A673 (cell line): ENCODE measurements around the gene ROR2. TPM values are rescaled to one million over a fixed set of nuclear protein-coding genes. Genes with fewer than 3 reads are reported as not detected.

Experiments used
- BruUV-seq: library from RNA; stranded (reverse); fragments of 400-500 nt; replicated peaks from 2 replicates; lab custom pipeline; 2021; lab: Mats Ljungman, UMichigan
- CTCF ChIA-PET: fragments of 300-600 bp; sonication (Branson Sonifier 250); formaldehyde crosslinking; loops from one replicate; lab custom pipeline; 2022; ENCODE audit warnings: antibody characterized with exemption; lab: Charles Lee
- POLR2A ChIA-PET: fragments of 300-600 bp; sonication (Branson Sonifier 250); formaldehyde crosslinking; loops from one replicate; lab custom pipeline; 2022; ENCODE audit warnings: antibody characterized with exemption; ENCODE audit not compliant: low non-redundant PET; lab: Charles Lee
- DNase-seq: peaks from one replicate; pipeline ENCODE4 v3.0.0-alpha.2; 2015; ENCODE audit warnings: low spot score
- H3K27ac ChIP-seq: fragments of 200-600 bp; sonication (generic); 2 replicates; pipeline ENCODE4 v1.5.1; 2016; ENCODE audit warnings: mixed run types, low read depth, mild to moderate bottlenecking, mixed read lengths, antibody characterized with exemption, low read length; ENCODE audit not compliant: poor library complexity, severe bottlenecking
- H3K27me3 ChIP-seq: fragments of 200-600 bp; sonication (generic); replicated peaks from 2 replicates; pipeline ENCODE4 v1.6.1; 2017; ENCODE audit warnings: mixed run types, low read depth, mild to moderate bottlenecking, mixed read lengths, antibody characterized with exemption, low read length; ENCODE audit not compliant: insufficient read depth, poor library complexity
- H3K36me3 ChIP-seq: fragments of 200-600 bp; sonication (generic); 2 replicates; pipeline ENCODE4 v1.6.1; 2016; ENCODE audit warnings: mixed run types, mild to moderate bottlenecking, mixed read lengths, antibody characterized with exemption, low read length; ENCODE audit not compliant: insufficient read depth, poor library complexity, severe bottlenecking
- H3K4me1 ChIP-seq: fragments of 200-600 bp; sonication (generic); 2 replicates; pipeline ENCODE4 v1.6.1; 2017; ENCODE audit warnings: mixed run types, mild to moderate bottlenecking, mixed read lengths, antibody characterized with exemption, low read length; ENCODE audit not compliant: insufficient read depth, poor library complexity, severe bottlenecking
- H3K4me3 ChIP-seq: fragments of 200-600 bp; sonication (generic); 2 replicates; pipeline ENCODE4 v1.5.1; 2016; ENCODE audit warnings: low read depth, mixed run types, mild to moderate bottlenecking, mixed read lengths, low read length; ENCODE audit not compliant: poor library complexity, severe bottlenecking
- H3K9me3 ChIP-seq: fragments of 200-600 bp; sonication (generic); 2 replicates; pipeline ENCODE4 v1.6.1; 2016; ENCODE audit warnings: mixed run types, low read depth, mild to moderate bottlenecking, mixed read lengths, antibody characterized with exemption, low read length; ENCODE audit not compliant: poor library complexity, severe bottlenecking
- CTCF ChIP-seq: fragments of 300-800, 200-600 bp; sonication (generic); conservative IDR thresholded peaks from 2 replicates; pipeline ENCODE4 v1.5.1; 2017; ENCODE audit warnings: low read depth, mild to moderate bottlenecking, antibody characterized with exemption, low read length, moderate library complexity, mixed read lengths
- EZH2 ChIP-seq: fragments of 200-600 bp; sonication (generic); IDR thresholded peaks from 2 replicates; pipeline ENCODE4 v1.6.1; 2017; ENCODE audit warnings: borderline replicate concordance, low read depth, mild to moderate bottlenecking, mixed read lengths, antibody characterized with exemption, low read length; ENCODE audit not compliant: poor library complexity, severe bottlenecking
- intact Hi-C: fragments of 100-400 bp; cut with micrococcal nuclease; formaldehyde crosslinking; loops from one replicate; pipeline ENCODE4 v1.10.0; 2022; ENCODE audit not compliant: unreplicated experiment
- total RNA-seq: library from RNA; stranded (reverse); gene quantifications from 2 replicates; pipeline ENCODE4 v1.2.3, GENCODE V29; 2021

ROR2 gene
- total RNA-seq, 1 experiment from 2014 or later = 12.3 TPM

GRCh38 chr9:91943478-91944470, 6.3 kb downstream of the ROR2 start:
- intact Hi-C loops = no loop called here
- DNase-seq = no peak
- Histone ChIP-seq H3K27ac (no peak overlapping the region), H3K4me1 (peaks cover 47% of the 10 kb centered on the region), H3K36me3 (no peaks in the 10 kb centered on the region), H3K9me3 (no peaks in the 10 kb centered on the region), H3K27me3 (no peaks in the 10 kb centered on the region), H3K4me3 (no peak overlapping the region)
- ChIA-PET CTCF (no interaction called here), POLR2A (no interaction called here)
- no TSS peak for BruUV-seq
- no peak for TF ChIP-seq EZH2
- no peak for TF ChIP-seq CTCF

- H3K4me1 ChIP-seq = peaks cover 35% of the 10 kb centered on the region
- CTCF ChIA-PET = no interaction called here
- no peaks in the 10 kb centered on the region for H3K27me3 ChIP-seq
- POLR2A ChIA-PET = no interaction called here
- no peaks in the 10 kb centered on the region for H3K36me3 ChIP-seq
- H3K9me3 ChIP-seq = no peaks in the 10 kb centered on the region
- no peak overlapping the region for H3K4me3 ChIP-seq
- peak; percentile 27 for DNase-seq
- intact Hi-C loops = no loop called here
- no TSS peak for BruUV-seq
- no peak overlapping the region for H3K27ac ChIP-seq
- TF ChIP-seq CTCF = no peak
- TF ChIP-seq EZH2 = no peak
Measured at GRCh38 chr9:91942201-91942600, 7.8 kb downstream of the ROR2 start.

- TF ChIP-seq CTCF = no peak
- TF ChIP-seq EZH2 = no peak
- ChIA-PET POLR2A (no interaction called here), CTCF (no interaction called here)
- no peaks in the 10 kb centered on the region for H3K27me3 ChIP-seq
- BruUV-seq = no TSS peak
- intact Hi-C loops = no loop called here
- H3K9me3 ChIP-seq = no peaks in the 10 kb centered on the region
- DNase-seq = no peak
- peaks cover 18% of the 10 kb centered on the region for H3K4me1 ChIP-seq
- H3K36me3 ChIP-seq = no peaks in the 10 kb centered on the region
- no peak overlapping the region for H3K27ac ChIP-seq
- H3K4me3 ChIP-seq = no peak overlapping the region
Measured at GRCh38 chr9:91939978-91940377, 10.1 kb downstream of the ROR2 start.
